Cerebellar cortex (tissue), 1 donor: Measurements from ENCODE around the gene SARDH.

Experiments
- DNase-seq: peaks from one replicate; pipeline ENCODE4 v3.0.0-alpha.2; 2015; ENCODE audit warnings: low spot score

Gene SARDH, protein sequence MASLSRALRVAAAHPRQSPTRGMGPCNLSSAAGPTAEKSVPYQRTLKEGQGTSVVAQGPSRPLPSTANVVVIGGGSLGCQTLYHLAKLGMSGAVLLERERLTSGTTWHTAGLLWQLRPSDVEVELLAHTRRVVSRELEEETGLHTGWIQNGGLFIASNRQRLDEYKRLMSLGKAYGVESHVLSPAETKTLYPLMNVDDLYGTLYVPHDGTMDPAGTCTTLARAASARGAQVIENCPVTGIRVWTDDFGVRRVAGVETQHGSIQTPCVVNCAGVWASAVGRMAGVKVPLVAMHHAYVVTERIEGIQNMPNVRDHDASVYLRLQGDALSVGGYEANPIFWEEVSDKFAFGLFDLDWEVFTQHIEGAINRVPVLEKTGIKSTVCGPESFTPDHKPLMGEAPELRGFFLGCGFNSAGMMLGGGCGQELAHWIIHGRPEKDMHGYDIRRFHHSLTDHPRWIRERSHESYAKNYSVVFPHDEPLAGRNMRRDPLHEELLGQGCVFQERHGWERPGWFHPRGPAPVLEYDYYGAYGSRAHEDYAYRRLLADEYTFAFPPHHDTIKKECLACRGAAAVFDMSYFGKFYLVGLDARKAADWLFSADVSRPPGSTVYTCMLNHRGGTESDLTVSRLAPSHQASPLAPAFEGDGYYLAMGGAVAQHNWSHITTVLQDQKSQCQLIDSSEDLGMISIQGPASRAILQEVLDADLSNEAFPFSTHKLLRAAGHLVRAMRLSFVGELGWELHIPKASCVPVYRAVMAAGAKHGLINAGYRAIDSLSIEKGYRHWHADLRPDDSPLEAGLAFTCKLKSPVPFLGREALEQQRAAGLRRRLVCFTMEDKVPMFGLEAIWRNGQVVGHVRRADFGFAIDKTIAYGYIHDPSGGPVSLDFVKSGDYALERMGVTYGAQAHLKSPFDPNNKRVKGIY

DNA sequence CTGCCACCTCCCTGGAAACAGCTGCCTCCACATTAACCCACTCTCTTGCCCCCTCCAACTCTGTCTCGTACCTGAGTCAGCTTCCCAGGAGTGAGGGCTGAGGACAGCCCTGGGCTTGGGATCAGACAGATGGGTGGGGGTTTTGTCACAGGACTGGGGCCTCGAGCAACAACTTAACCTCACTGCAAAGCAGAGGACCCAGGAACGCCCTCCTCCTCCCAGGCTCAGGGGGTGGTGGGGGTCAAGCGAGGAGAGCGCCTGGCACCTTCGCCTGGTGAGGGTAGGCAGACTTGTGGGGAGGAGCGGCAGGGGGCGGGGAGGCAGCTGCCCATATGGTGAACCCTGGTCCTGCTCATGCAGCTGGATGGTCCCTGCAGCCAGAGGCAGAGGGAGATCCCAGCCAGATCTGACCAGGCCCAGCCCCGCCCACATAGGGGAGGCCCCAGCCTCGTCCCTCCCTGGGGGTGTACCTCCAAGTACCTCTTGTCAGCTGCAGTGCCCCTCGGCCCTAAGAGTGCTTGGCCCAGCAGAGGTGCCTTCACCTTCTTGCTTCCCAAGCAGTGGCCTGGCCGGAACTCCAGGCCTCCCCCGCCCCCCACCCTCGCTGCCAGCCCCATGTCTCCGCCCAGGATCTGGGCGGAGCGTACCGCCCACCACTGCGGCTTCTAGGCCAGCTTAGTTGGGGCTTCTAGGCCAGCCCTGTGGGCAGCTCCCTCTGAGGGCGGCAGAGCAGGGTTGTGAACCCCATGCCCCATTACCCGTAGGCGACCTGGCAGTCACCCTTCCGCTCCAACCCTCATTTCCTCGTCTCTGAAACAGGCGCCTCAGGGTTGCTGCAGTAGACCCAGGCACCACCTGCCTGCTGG is at the start of gene SARDH:
SARDH (minus strand) TSS at position 579 of the 866 bp plus-strand sequence. CDS start 4,179 bp downstream, outside the sequence.
- DNase-seq: peak; percentile 36

DNA sequence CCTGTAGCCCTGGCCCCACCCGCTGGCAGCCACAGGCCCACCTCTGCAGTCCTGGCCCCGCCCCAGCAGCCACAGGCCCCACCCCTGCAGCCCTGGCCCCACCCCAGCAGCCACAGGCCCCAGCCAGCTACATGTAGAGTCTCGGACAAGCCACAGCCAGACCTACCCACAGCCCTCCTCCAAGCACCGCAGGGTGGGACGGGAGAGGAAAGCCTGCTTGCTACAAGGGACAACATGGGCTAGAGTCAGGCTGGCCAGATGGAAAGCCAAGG is 49.5 kb upstream of the SARDH start:
- DNase-seq: peak; percentile 17

DNA sequence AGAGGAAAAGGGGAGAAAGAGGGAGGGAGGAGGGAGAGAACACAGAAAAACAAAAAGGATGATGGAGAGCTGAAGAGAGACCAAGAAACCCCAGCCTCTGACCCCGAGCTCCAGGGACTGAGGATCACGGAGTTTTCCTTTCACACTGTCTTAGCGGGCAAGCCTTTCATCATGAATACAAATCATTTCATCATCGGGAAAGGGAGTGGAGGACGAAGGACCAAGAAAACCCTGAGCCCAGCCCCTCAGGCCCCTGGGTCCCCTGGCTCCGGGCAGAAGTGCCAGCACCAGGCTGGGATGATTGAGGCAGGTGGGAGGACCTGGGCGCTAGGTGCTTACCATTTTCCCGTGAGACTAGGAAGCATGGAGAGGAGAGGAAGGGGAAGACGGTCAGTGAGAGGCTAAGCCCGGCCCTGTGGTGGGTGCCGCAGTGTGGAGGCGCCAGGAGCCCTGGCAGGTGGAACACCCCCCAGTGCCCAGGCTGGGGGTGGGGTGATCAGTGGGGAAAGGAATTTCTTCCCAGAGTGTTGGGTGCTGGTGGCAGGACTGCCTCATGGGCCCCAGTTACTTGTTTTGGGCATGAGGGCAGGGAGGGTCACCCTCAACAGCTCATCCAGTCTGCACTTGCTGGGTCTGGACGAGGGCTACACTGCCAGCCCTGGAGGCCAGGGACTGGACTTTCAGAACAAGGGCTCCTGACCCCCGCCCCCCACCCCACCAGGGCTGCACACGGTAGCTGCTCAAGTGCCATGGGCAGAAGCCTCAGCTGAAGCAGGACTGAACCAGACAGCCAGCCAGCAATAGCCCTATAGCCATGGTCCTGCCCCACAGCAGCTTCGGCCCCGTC is 49.0 kb upstream of the SARDH start:
- DNase-seq: no peak

DNA sequence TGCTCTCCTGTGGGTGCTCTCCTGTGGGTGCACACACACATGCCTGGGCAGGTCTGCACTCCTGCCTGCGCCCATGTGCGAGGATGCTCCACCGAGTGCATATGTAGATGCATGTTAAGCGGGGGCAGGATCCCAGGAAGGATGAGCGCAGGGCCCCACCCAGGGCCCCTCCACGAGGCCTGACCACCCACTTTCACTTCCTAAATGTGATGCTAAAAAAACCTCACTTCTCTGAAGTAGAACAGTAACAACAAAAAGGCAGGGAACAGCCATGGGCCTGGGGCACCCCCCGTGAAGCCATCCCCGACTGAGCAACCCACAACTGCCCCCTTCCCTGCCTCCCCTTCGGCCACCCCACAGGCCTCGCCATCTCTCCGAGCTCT is 48.2 kb upstream of the SARDH start:
- no peak for DNase-seq

- no peak for DNase-seq
Measured at GRCh38 chr9:133785753-133786370, 47.7 kb upstream of the SARDH start.

- DNase-seq: no peak
Measured at GRCh38 chr9:133784731-133785561, 46.8 kb upstream of the SARDH start.

- DNase-seq: no peak
Measured at GRCh38 chr9:133783331-133783731, 45.2 kb upstream of the SARDH start.

- peak; percentile 75 for DNase-seq
Measured at GRCh38 chr9:133782157-133783130, 44.3 kb upstream of the SARDH start.

GRCh38 chr9:133781828-133782135 is 43.6 kb upstream of the SARDH start:
- DNase-seq: no peak

GRCh38 chr9:133780962-133781827 is 43.0 kb upstream of the SARDH start:
- no peak for DNase-seq

DNA sequence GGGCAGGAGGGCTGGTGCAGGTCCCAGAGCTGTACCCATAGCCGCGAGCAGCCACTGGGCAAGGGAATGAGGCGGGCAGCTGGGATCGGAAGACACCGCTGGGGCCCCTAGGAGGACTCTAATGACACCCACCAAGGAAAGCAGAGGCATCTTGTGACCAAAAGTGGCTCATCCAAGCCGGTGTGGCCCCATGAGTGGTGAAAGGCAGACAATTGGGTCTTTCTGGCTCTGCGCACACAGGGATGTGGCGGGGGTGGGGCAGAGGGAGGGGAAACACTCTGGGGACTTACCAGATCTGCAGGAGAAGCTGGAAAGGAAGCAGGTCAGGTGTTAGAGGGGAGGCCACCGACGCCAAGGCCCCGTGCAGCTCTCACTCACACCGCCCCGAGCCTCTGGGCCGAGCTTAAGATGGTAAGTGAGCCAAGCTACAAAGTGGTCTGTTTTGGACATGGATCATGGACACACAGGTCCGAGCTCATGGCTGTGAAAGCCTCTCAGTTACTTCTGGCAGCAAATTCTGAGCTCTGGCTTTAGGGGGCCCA is 42.3 kb upstream of the SARDH start:
- DNase-seq: no peak

- DNase-seq: no peak
Measured at GRCh38 chr9:133779516-133780403, 41.6 kb upstream of the SARDH start.

DNA sequence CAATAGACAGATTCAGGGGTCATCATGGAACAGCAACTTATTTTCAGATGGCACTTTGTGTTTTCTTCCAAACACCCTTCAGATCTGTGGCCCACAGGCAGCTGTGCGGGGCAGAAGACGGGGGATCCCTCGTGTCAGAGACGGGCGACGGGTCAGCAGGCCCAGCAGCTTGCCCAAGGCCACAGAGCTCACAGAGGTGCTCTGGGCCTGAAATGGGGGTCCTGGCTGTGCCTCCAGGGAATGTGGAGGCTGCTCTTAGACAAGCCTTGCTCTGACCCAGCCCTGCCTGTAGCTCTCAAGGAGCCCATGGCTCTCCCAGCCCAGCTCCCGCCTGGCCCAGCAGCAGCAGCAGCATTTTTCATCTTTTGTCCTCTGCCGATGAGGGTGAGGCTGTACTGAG is 40.9 kb upstream of the SARDH start:
- DNase-seq: no peak

DNA sequence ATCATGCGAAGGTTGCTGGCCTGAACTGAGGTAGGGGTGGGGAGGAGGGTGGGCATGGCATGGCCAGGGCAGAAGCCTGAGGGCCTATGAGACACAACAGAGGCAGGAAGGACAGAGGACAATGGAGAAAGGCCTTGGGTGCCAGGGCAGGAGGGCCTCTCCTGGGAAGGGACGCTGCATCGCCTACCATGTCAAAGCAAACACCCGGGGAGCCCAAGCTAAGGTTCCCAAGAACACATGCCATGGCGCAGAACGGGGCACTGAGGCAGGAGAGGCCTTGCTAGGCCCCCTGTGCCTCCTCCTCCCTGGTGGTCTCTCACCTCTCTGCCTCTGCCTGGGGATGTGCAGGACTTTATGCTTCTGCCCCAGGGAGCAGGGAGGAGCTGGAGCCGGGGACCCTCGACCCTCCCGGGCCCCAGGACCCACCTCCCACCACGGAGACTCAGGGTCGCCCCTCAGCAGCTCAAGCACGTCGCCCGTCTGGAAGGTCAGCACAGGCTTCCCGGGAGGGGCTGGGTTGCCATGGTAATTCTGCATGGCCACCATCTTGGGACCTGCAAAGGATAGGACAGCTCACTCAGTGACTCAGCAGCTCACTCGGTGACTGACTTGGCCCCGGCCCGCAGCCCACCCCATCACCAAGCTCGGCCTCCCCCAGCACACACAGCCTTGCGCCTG is 40.3 kb upstream of the SARDH start:
- DNase-seq: no peak

- no peak for DNase-seq
Measured at GRCh38 chr9:133777871-133778270, 39.7 kb upstream of the SARDH start.
